ENCODE data around the gene STK24.

Gene STK24

GRCh38 chr13:98450026-98450425 is 126.9 kb downstream of the STK24 start:
- DNase-seq (ENCODE audit: low read depth): no peak

DNA sequence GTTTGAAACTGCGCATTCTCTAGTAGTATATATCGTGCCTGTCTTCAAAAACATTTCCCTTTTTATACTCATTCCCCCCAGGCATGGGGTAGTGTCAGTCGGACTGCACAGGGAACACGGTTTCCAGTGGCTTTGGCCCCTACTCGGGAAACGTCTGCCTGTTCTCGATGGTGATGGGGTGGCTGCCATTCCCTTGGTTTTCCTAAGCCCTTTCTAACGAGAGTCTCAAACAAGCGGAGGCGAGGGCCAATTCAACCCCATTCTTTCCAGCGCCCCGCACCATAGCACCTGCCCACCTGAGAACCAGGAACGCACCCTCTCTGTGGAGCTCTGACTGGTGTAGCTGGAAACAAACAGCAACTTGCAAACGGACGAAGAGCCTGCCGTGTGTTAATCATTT is 127.6 kb downstream of the STK24 start:
- no peak for DNase-seq (ENCODE audit: low read depth)

- DNase-seq (ENCODE audit: low read depth): no peak
Measured at GRCh38 chr13:98448642-98448928, 128.3 kb downstream of the STK24 start.

GRCh38 chr13:98447881-98448641 is 128.8 kb downstream of the STK24 start:
- no peak for DNase-seq (ENCODE audit: low read depth)

DNA sequence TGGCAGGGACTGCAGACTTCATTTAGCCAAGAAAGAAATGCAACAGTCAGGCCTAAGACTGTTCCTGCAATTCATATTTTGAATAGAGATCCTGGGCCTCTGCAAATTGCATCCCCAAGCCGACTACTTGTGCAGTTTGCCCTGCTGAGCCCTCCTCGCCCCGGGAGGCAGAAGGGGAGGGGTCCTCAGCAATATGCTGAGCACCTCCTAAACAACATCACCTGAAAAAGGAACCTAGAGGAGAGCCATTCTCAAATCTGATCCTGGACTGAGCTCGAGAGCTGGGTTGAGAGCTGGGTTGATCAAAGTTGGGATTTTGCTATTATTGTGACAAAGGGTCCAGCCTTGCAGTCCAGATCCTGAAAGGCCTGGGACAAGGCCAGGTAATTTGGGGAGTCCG is 129.8 kb downstream of the STK24 start:
- DNase-seq (ENCODE audit: low read depth): no peak

DNA sequence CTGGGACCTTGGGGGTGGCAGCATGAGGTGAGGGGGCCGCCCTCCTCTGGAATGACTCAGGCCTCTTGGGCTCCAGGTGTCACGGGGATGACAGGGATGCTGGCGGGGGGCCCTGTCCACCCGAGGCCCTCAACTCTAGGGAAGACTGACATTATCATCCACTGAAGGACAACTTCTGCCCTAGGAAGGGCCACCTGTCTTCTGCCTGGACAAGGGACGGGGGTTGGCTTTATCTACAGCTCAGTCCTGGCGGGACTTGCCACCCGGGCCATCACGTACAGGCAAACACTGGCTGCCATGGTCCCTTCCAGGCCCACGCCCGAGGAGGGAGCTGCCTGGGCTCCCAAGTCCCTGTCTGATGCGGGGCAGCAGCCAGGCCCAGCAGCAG is 130.7 kb downstream of the STK24 start:
- no peak for DNase-seq (ENCODE audit: low read depth)

DNA sequence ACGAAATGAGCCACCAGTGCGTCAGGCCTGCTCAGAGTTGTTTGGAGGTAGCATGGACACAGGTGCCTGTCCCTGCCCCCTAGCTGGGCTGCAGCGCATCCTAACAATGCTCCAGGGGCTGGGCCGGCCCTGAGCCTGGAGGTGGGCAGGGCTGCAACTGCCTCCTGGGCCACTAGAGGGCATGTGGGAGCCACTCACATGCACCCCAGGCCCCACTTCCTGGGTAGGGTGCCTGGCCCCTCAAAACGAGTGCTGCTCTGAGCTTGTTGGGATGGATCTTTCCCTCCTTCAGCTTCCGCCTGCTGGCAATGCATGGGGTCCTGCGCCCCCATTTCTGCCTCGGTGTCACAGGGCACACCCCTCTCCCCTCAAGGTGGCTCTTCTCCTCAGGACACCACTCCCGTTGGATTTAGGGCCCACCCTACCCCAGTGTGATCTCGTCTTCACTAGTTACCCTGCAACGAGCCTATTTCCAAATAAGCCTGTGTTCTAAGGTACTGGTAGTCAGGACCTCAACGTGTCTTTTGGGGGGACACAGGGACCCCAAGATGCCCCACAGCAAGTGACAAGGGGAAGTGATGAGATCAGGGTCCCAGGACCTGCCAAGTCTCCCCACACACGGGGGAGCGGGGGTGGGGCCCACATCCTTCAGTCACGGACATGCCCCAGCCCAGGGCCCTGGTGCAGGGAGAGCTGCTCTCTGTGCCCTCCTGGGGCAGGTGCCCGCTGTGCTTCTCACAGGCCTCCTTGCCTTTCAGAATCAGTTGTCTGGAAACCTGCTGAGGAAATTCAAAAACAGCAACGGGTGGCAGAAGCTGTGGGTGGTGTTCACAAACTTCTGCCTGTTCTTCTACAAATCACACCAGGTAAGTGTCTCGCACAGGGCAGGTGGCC is 131.3 kb downstream of the STK24 start:
- no peak for DNase-seq (ENCODE audit: low read depth)

- DNase-seq (ENCODE audit: low read depth): no peak
Measured at GRCh38 chr13:98444381-98444780, 132.5 kb downstream of the STK24 start.

- no peak for DNase-seq (ENCODE audit: low read depth)
Measured at GRCh38 chr13:98443800-98444325, 133.0 kb downstream of the STK24 start.

- peak; percentile 40 for DNase-seq (ENCODE audit: low read depth)
Measured at GRCh38 chr13:98443329-98443728, 133.6 kb downstream of the STK24 start.

GRCh38 chr13:98442391-98443230 is 134.3 kb downstream of the STK24 start:
- no peak for DNase-seq (ENCODE audit: low read depth)

DNA sequence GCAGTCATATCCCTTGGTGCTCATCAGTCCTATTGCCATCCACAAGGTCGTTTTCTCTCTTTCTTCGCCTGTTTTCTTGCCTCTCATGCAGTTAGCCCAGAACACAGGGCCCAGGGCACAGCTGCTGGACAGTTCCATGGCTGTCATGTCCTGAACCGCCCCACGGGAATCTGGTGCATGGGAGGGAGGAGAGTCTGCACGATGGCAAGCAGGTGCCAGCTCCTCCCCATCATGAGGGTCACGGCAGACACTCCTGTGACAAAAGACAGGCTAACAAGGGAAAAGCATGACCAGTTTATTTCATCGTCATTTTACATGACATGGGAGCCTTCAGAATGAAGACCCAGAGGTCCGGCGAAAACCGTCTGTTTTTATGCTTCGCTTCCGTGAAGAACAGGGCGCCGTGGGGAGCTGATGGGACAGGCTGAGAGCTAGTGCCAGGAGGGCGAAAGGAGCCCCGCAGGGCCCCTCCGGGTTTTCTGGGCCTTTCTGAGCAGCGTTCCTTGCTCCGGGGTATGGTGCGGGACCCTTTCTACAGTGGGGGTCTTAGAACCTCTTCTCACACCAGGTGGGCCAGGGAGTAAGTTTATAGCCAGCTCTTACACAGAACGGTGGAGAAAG is 135.7 kb downstream of the STK24 start:
- DNase-seq (ENCODE audit: low read depth): no peak

DNA sequence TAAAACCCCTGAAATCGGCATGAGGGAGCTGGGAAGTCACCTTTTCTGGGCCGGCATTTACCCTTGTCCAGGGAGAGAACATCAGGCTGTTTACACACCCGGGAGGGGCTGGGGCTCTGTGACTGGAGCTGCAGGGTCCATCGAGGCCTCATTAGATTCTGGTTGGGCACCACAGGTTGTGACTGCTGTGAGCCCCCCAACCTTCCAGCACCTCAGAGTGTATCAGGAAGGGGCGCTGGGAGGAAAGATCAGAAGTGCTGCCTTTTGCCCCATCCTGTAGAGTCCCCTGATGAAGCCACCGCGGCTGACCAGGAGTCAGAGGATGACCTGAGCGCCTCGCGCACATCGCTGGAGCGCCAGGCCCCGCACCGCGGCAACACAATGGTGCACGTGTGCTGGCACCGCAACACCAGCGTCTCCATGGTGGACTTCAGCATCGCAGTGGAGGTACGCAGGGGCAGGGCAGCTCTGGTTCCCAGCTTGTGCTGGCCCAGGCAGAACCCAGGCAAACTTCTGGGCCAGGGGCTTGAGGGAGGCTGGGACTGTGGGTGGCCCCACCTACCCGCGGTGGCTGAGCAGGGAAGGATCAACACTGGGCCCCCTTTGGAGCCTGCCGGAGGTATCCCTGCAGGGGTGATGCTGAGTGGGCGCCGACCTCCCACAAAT is 136.4 kb downstream of the STK24 start:
- DNase-seq (ENCODE audit: low read depth): no peak

DNA sequence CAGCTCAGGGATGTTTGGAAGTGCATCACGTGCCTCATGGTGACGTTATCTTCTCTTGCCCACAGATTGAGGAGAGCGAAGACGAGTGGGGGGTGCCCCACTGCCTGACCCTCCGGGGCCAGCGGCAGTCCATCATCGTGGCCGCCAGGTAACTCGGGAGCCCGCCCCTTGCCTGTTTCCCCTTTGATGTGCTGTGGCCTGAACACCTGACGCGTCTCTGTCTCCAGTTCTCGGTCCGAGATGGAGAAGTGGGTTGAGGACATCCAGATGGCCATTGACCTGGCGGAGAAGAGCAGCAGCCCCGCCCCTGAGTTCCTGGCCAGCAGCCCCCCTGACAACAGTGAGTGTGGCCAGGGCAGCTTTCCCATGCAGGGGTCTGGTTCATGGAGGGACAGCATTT is 137.0 kb downstream of the STK24 start:
- DNase-seq (ENCODE audit: low read depth): no peak

- DNase-seq (ENCODE audit: low read depth): no peak
Measured at GRCh38 chr13:98439126-98439828, 137.6 kb downstream of the STK24 start.

GRCh38 chr13:98438246-98439125 is 138.4 kb downstream of the STK24 start:
- DNase-seq (ENCODE audit: low read depth): no peak

GRCh38 chr13:98436233-98436910 is 140.5 kb downstream of the STK24 start:
- DNase-seq (ENCODE audit: low read depth): no peak

GRCh38 chr13:98435376-98435775 is 141.5 kb downstream of the STK24 start:
- no peak for DNase-seq (ENCODE audit: low read depth)

DNA sequence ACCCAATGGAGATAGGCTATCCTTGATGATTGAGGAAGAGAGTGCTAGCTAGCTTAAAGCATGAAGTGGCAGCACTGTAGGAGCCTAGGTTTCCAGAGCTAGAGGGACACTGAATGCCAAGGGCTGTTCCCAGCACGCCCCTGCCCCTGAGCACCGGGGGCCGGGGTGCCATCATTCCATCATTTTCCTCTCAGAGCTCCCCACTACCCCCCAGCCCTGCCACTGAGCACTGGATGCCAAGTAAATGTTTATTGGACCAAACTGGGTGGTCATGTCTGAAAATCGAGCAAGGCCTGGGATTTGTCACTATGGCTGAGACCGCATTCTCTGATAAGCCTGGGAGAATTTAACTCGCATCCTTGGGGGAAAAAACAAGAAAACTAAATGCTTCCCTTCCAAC is 142.8 kb downstream of the STK24 start:
- DNase-seq (ENCODE audit: low read depth): no peak
